GM18498 (cell line): Measurements from ENCODE around the gene NFIB.

Experiments used
- ATAC-seq: cut with Tn5 transposase; IDR thresholded peaks from one replicate; pipeline ENCODE4 v1.9.1; 2021; ENCODE audit warnings: mild to moderate bottlenecking, moderate library complexity; ENCODE audit not compliant: unreplicated experiment

NFIB gene

DNA sequence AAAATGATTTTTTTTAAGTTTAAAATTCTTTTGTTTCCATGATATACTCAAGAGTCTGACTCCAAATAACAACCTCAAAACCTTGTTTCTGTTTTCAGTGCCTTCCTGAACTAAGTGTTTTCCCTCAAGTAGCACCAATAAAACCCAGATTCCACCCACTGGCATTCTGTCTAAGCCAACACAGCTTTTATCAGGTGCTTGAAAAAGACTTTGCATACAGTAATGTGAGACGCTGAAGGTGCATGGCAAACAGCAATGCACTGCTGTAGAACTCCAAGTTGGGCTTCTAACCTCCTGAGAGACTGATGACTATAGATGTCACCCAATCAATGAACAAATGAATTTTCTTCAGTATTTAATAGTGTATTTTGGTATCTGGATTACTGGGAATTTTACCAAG is 95.7 kb downstream of the NFIB start:
- ATAC-seq: no peak

GRCh38 chr9:14216612-14217194 is 97.2 kb downstream of the NFIB start:
- ATAC-seq: no peak

GRCh38 chr9:14215614-14216013 is 98.3 kb downstream of the NFIB start:
- no peak for ATAC-seq

DNA sequence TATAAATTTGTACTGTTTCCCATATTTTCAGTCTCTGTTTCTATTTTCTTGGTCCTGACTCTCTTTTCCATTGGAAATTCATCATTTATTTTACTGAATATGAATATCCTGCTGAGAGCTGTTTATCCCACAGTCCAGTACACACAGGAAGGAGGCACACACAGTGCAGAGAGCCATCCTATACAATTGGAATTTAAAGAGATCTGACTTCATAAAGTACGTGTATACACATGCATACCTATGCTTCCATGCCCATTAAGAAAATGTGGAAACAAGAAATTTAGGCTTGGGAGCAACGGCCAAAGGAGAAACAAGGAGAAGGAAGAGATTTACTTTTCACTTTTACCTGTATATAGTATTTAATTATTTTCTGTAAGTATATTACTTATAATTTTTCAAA is 99.2 kb downstream of the NFIB start:
- no peak for ATAC-seq

GRCh38 chr9:14214065-14214684 is 99.8 kb downstream of the NFIB start:
- no peak for ATAC-seq

GRCh38 chr9:14213504-14213903 is 100.4 kb downstream of the NFIB start:
- ATAC-seq: peak; percentile 52

- ATAC-seq: peak; percentile 22
These were observed 101.1 kb downstream of the NFIB start for GRCh38 chr9:14212697-14213420.

GRCh38 chr9:14212077-14212476 is 101.9 kb downstream of the NFIB start:
- no peak for ATAC-seq

DNA sequence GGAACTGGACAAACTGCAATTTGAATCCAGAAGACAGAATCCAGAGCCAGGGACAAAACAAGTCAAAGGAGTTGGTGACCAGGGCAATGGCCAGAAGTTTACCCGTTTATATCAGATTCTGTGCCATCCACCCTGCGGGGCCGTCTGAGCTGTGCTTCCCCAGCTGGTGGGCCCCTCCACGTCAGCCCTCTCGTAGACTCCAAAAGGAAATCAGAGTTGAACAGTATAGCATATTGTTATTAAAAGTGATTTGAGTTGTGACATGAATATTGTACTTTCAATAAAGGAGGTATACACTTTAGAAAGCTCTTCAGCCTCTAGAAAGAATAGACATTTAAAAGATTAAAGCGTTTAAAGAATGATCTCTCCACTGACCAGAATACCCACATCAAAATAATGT is 102.4 kb downstream of the NFIB start:
- no peak for ATAC-seq

- no peak for ATAC-seq
These were observed 103.5 kb downstream of the NFIB start for GRCh38 chr9:14210428-14210827.

- no peak for ATAC-seq
These were observed 104.3 kb downstream of the NFIB start for GRCh38 chr9:14209399-14210345.

GRCh38 chr9:14207352-14207995 is 106.5 kb downstream of the NFIB start:
- peak; percentile 58 for ATAC-seq

DNA sequence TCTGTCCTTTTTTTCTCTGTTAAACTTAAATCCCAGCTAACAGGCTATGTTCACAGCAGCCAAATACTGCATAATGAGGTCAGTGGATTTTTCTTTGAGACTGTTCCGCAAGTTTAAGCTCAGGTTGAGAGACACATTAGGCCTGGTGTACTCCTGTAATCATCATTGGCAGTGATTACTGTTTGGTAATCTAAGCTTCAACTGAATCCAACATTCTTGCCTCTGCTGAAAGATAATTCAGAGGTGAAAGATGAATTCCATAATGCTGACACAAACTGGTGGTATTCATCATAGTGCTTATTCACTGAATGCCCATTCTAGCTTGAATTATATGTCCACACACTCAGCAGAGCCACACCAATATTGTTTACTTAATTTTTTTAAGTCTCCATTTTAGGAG is 108.5 kb downstream of the NFIB start:
- ATAC-seq: no peak

- ATAC-seq: no peak
These were observed 110.4 kb downstream of the NFIB start for GRCh38 chr9:14203356-14204056.

GRCh38 chr9:14198841-14199455 is 115.0 kb downstream of the NFIB start:
- no peak for ATAC-seq

DNA sequence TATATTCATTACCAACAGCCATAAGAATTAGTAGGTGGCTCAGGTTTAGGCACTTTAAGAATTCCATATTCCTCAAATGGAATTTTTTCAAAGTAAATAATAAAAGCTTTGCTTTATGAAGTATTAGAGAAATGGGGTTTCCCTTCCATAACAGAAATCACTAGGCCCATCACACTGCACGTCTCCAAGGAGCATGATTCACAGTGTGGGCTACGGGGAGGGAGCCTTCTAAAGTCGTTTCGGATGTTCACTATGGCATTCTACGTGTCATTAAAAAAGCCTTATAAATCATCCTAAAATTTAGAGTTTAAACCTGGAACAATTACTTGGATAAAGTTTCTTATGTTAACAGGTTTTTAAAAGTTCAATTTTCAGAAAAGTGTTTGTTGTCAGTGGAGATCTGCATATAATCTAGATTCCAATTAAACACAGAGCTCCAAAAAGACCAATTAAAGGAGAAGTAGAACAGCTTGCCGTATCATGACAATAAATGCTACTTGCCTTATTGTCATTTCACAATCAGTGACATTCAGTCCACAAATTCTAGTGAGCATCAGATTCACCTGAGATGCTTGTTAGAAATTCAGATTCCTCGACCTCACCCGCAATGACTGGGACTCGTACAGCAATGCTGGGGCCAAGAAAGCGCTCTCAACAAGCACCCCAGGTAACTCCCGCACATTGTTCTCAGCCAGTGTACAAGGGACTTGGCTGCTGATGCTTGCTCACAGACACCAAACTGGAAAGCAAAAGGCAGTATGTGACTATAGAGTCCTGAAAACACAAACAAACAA is 115.7 kb downstream of the NFIB start:
- ATAC-seq: no peak

DNA sequence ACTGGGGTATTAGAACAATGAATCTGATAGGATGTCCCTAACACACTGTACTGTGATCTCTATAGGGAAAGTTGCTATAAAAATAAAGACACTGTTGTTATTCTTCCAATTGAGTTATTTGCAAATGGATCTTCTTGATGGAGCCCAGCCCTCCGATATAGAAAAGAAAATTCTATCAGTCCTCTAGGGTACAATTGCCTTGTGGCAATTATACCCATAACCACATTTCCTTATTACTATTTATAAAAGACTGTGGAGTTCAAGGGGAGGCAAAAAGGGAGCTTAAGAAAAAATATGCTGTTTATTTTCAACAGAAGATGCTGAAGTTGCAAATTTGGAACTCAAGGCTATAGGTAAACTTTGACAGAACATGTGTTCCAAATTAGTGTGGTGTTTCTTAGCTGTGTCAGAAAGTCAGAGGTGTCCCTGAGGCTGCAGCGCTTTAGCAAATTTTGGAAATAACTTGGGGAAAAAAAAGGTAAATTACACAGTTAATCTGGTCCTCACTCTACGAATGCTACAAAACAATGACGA is 116.5 kb downstream of the NFIB start:
- ATAC-seq: no peak

- ATAC-seq: no peak
These were observed 120.5 kb downstream of the NFIB start for GRCh38 chr9:14193328-14193990.
